Spinal cord (tissue), 10 donors: ENCODE results near the gene ABCB11. TPM values are rescaled to one million over a fixed set of nuclear protein-coding genes. Genes with fewer than 3 reads are reported as not detected.

Experiments used
- DNase-seq, 6 donors: peaks; one replicate each; pipeline versions ENCODE4 v3.0.0 to v3.0.0-alpha.2; 2013 to 2015; ENCODE audit warnings: low spot score in 6 of 6, low read depth in 4 of 6
- H3K27ac ChIP-seq: one replicate; pipeline ENCODE4 v1.5.1; 2013; ENCODE audit warnings: low read depth, low read length, control low read depth
- H3K27me3 ChIP-seq: one replicate; pipeline ENCODE4 v1.6.1; 2013; ENCODE audit warnings: low read length; ENCODE audit not compliant: control insufficient read depth, insufficient read depth
- H3K36me3 ChIP-seq: one replicate; pipeline ENCODE4 v1.6.1; 2013; ENCODE audit warnings: low read length; ENCODE audit not compliant: control insufficient read depth, insufficient read depth
- H3K4me1 ChIP-seq: one replicate; pipeline ENCODE4 v1.6.1; 2013; ENCODE audit warnings: low read length; ENCODE audit not compliant: control insufficient read depth, insufficient read depth
- H3K4me3 ChIP-seq: one replicate; pipeline ENCODE4 v1.5.1; 2013; ENCODE audit warnings: low read depth, low read length, control low read depth
- H3K9me3 ChIP-seq: one replicate; pipeline ENCODE4 v1.6.1; 2013; ENCODE audit warnings: low read length; ENCODE audit not compliant: control insufficient read depth, insufficient read depth
- WGBS: methylation state at CpG from one replicate; pipeline ENCODE4 v1.1.5; 2013; ENCODE audit warnings: missing lambda C conversion rate; ENCODE audit not compliant: insufficient coverage; 5-methylcytosine and 5-hydroxymethylcytosine counted together
- long read RNA-seq, 4 donors: transcript quantifications; one replicate each; lab custom pipeline, GENCODE V29; 2026
- polyA plus RNA-seq, 2 donors: library from polyadenylated mRNA; unstranded; fragments of 120-200 nt; gene quantifications; one replicate each; pipeline ENCODE4 v1.2.1, GENCODE V29; 2013; ENCODE audit not compliant: insufficient read length in 2 of 2
- total RNA-seq, 2 donors: library from RNA; depleted of rRNA in 1 of 2; stranded (reverse); fragments of 120-200 nt in 1 of 2; fragments of >200 nt in 1 of 2; gene quantifications; one replicate each; pipeline versions ENCODE4 v1.2.3 to v1.2.4, GENCODE V29; 2013 to 2014
- donor health status: healthy.

Gene ABCB11
- under 1 TPM; 0.20 to 0.66 TPM for total RNA-seq
- polyA plus RNA-seq = under 1 TPM; 0.19 to 0.30 TPM
- long read RNA-seq, donor 1 = 0 reads
- long read RNA-seq, donor 2, partial matches to known transcripts = 5 of 5 reads
- long read RNA-seq, donor 2, other reads (novel, unspliced or antisense) = 0 of 5 reads
- long read RNA-seq, donor 3 = 0 reads
- long read RNA-seq, donor 4 = 0 reads

DNA sequence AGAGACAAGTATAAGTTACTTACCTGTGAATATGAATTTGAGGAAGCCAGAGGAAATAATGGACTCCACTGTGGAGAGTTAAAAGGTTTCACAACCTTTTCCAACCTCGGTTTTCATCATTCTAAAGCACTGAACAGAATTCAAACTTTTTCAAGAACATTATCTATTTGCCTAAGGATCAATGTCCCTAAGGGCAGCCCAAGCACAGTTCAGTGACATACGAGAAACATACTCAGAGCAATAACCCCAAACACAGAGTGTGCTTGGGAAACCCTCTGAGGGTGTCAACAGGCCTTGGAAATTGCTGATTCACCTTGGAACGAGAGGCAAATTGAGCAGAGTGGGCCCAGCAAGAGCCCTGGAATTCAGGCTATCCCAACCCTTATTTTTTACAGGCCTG, at the start of gene ABCB11:
TSS of gene ABCB11 (minus strand) at position 123 of the 400 bp plus-strand sequence. CDS start 13,199 bp downstream, outside the sequence.
- no peak for DNase-seq
- Histone ChIP-seq H3K27ac (no peak within 1 kb of the TSS), H3K27me3 (no peaks in the 10 kb centered on the region), H3K9me3 (no peaks in the 10 kb centered on the region), H3K4me3 (no peak within 1 kb of the TSS), H3K36me3 (no peaks in the 10 kb centered on the region), H3K4me1 (no peaks in the 10 kb centered on the region)
- WGBS = 100% methylated on average over 1 of the region's 3 CpGs

DNA sequence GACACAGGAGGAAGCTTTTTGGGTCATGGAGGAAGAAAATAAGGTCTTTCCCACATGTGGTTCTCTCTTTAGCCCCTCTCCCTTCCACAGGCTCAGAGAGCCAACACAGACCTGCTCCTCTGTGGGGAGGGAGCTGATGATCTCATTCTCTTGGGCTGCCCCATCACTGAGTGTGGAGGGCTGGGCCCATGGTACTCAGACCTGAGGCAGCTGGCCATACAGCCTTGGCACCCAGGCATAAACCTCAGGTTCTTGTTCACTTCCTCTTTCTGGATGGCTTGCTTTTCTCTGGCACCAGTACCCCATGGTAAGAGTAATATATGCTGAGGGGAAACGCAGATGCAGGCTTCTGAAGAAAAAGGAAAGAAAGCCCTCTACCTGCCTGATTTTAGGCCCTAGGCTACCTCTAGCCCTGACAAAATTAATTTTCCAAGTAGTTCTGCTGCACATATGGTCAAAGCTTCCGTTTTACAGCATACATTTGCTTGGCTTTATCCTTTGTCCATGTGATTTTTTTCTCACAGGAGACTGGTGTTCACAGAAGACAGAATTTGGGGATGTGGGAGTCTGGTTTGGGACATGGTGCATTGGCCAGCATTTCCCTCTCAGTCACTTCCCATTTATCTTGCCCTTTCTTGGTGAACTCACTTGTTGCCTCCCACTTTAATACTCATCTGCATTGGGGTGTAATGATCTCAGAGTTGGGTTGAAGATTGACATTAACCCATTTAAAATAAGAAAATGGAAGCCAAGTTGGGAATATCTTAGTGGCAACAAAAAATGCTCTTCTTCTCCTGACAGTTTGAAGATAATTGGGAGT, 49.3 kb upstream of the ABCB11 start:
- H3K9me3 ChIP-seq = no peaks in the 10 kb centered on the region
- no peak overlapping the region for H3K4me3 ChIP-seq
- DNase-seq = no peak
- H3K27me3 ChIP-seq = no peaks in the 10 kb centered on the region
- WGBS = 100% methylated on average over 1 of the region's 2 CpGs
- H3K4me1 ChIP-seq = no peaks in the 10 kb centered on the region
- H3K36me3 ChIP-seq = no peaks in the 10 kb centered on the region
- H3K27ac ChIP-seq = no peak overlapping the region

DNA sequence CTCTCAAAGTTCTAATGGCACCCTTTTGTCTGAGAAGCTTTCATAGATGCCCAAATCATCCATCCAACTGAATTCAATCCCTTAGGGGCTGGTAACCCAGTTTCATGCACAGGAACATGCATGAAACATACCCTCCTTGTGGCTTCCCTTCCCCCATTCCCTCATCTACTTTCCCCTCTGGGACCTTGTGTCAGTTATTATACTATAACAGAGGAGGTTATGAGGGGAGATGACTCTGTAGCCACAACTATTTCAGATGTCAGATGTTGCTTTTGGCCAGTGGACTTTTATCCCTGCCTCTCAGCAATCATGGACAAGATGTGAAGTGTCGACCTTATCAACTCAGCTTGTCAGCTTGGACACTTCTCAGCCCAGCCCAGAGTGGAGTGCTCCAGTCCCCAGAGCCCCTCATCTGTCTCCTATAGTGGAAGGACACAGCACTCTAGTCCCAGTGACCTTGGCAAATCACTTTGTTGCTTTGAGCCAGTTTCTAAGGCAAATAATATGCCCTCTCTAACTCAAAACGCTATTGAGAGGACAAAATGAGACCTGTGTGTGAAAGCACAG, 46.6 kb upstream of the ABCB11 start:
- Histone ChIP-seq H3K4me1 (no peaks in the 10 kb centered on the region), H3K27me3 (no peaks in the 10 kb centered on the region), H3K4me3 (no peak overlapping the region), H3K9me3 (no peaks in the 10 kb centered on the region), H3K27ac (no peak overlapping the region), H3K36me3 (no peaks in the 10 kb centered on the region)
- DNase-seq = no peak
- WGBS = 48% methylated on average over 2 of the region's 2 CpGs

DNA sequence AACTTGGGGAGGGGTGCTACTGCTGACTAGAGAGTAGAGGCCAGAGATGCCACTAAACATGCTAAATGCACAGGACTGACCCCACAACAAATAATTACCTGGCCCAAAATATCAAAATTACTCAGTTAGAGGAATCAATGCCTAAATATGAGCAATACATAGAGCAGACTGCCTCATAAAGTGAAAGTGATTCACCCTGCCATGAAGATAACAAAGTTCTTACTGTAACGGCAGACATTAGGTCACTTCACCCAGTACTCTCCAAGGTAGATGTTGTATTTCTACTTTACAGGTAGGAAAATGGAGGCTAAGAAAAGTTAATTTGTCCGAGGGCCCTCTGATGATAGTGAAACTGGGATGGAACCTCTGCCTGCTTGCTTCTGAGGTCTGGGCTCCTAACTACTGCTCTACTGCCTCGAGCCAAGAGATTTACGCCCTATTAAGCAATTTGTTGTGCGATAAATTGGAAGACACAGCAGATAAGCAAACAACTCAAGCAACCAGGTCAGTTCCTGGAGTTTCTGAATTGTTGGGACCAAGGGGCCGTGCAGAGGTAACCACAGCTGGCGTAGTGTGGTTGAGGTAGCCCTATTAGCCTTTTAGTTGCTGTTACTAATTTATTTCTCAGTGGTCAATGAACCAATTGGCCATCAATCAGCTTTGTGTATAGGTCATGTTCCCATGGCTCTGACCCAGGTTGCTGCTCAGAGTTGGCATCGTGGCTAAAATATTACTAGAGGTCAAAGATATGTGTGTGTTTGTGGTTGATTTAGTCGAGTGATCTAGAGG, 43.0 kb upstream of the ABCB11 start:
- no peak overlapping the region for H3K4me3 ChIP-seq
- H3K9me3 ChIP-seq = no peaks in the 10 kb centered on the region
- no peaks in the 10 kb centered on the region for H3K36me3 ChIP-seq
- 74% methylated on average over 6 of the region's 9 CpGs for WGBS
- H3K4me1 ChIP-seq = no peaks in the 10 kb centered on the region
- DNase-seq = no peak
- H3K27me3 ChIP-seq = no peaks in the 10 kb centered on the region
- no peak overlapping the region for H3K27ac ChIP-seq

DNA sequence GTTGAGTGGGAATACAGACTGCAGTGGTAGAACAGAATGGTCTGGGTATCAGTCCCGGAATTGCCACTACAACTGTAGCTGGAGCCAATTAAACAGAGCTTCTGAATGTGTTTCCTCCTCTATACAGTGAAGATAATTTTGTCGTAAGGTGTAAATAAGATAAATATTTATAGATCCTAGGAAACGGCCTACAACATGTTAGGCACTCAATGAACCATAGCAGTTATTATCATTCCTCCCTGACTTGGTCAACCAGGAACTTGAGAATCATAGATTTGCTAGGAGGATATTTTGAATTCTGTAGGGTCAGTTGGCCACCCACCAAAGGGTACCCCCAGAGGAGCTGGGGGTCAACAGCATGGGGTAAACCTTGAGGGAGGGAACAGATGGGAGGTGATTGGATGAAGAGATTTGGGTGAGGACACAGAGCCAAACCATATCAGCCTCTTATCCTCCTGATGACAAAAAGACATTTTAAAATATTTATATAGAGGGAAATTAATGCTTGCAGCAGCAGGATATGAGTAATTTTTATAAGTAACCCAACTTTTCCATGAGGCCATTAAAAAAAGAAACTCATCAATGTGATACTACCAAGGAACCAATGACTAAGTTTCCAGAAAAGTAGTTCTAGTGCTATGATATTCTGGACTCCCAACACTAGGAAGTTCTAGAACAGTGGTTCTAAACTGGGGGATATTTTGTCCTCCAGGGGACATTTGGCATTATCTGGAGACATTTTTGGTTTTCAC, 42.3 kb upstream of the ABCB11 start:
- H3K4me3 ChIP-seq = no peak overlapping the region
- no peak for DNase-seq
- no peaks in the 10 kb centered on the region for H3K4me1 ChIP-seq
- no peaks in the 10 kb centered on the region for H3K9me3 ChIP-seq
- no peak overlapping the region for H3K27ac ChIP-seq
- H3K36me3 ChIP-seq = no peaks in the 10 kb centered on the region
- no peaks in the 10 kb centered on the region for H3K27me3 ChIP-seq
- WGBS = no CpG with 5 or more reads among the region's 3 CpGs

DNA sequence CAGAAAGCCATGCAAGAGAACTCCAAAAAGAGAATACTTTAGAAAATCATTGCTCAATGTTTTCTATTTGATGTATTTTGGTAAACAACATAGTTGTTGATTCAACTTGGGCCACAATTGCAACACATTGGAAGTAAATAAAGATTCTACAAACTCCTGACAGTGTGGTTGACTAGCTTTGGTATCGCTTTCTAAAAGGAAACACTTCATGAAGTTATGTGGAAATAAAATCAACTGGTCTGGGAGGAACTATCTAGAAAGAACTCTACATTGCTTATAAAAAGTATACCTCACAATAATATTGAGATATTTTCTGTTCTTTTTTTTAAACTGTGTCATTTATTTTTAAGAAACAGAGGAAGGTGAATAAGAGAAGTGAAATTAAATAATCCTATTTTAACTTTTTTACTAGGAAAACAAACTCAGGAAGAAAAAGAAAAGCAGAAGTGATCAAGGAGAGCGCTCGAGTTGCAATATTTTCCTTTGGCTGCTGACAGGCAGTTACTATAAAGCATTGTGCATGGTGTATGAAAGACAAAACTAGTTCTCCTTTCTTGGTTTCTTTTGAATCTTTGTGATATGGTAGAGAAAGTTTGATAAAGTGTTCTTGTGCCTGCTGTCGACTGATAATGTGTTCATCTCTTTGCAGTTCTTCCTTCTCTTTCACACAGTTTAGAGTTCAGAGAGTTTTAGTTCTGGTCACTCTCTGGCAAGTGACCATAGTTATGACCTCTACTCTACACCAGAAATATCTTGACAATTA, 41.2 kb upstream of the ABCB11 start:
- Histone ChIP-seq H3K36me3 (no peaks in the 10 kb centered on the region), H3K27me3 (no peaks in the 10 kb centered on the region), H3K27ac (no peak overlapping the region), H3K9me3 (no peaks in the 10 kb centered on the region), H3K4me3 (no peak overlapping the region), H3K4me1 (no peaks in the 10 kb centered on the region)
- no CpG with 5 or more reads among the region's 4 CpGs for WGBS
- no peak for DNase-seq

DNA sequence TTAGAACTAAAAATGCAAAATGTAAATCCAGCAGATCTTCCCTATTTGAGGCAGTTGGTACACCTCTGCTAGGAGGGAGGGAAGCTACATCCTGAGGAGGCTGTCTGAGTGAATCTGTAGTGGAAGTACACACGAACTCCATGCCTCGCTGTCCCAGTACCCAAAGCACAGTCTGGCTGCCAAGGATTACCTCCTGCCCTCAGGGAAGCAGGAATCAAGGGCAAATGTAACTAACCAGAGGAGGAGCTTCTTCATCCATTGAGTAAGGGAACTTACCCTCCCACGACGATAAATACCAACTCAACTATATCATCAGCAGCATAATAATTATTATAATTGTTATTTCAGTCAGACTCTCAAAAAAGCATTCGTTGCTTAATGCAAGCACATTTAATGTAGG, 40.3 kb upstream of the ABCB11 start:
- WGBS = 93% methylated on average over 2 of the region's 5 CpGs
- Histone ChIP-seq H3K4me1 (no peaks in the 10 kb centered on the region), H3K9me3 (no peaks in the 10 kb centered on the region), H3K4me3 (no peak overlapping the region), H3K36me3 (no peaks in the 10 kb centered on the region), H3K27ac (no peak overlapping the region), H3K27me3 (no peaks in the 10 kb centered on the region)
- DNase-seq = no peak

DNA sequence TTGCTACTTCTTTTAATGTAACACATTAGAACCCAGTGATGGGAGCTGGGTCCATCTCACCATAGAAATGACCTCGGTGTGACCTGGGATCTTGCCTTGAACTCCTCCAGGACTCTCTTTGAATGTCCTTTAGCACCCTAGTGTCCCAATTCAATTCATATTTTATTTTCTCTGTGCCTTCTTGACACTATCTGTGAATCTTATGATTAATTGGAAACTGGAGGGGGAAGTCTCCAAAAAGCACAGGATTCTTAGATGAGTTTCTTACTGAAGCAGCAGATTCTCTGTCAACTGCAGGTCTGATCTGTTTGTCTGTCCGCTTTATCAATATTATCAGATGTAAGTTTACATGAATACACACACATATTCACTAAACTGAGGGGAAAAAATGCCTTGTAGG, 38.7 kb upstream of the ABCB11 start:
- Histone ChIP-seq H3K9me3 (no peaks in the 10 kb centered on the region), H3K27ac (no peak overlapping the region), H3K4me1 (no peaks in the 10 kb centered on the region), H3K27me3 (no peaks in the 10 kb centered on the region), H3K36me3 (no peaks in the 10 kb centered on the region), H3K4me3 (no peak overlapping the region)
- DNase-seq = no peak
- 100% methylated on average over 1 of the region's 2 CpGs for WGBS
